Measurements from ENCODE around the gene CTNNA1.

DNA sequence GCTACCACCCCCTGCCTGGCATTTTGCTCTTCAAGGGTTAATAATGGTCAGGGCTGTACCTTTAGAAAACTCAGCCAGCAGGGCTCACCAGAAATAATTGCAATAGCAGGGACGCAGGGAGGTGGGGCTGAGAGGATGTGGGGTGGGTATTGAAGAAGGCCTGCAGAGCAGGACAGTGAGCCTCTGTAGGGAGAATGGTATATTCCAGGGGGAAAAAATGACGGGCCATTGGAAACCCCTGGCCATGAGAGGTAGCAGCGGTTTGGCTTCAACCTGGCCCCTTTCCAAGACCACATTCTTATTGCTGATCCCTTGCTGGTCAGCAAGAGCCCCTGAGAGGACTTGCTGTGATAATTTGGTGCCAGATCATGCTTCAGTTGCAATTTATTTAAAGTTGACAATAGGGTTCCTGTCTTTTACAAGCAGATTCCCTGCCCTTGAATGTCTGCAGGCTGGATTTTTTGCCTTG lies 36.7 kb upstream of the CTNNA1 start:
- TF ChIP-seq CTCF (IDR thresholded peaks at IDR 0.05; ENCODE audit: low read depth, low read length, poor library complexity, severe bottlenecking), result no peak
- no peak for TF ChIP-seq EZH2phosphoT487 (IDR thresholded peaks at IDR 0.05; ENCODE audit: borderline replicate concordance, low read length)
